Endothelial cell of umbilical vein (primary cell): ENCODE measurements around the gene MAP2K1. TPM values are rescaled to one million over a fixed set of nuclear protein-coding genes. Genes with fewer than 3 reads are reported as not detected.

Source experiments
- BruUV-seq: library from RNA; stranded (reverse); fragments of 400-500 nt; replicated peaks from 2 replicates; lab custom pipeline; 2021; lab: Mats Ljungman, UMichigan
- CTCF ChIA-PET: fragments of 300-600, 350-600 bp; sonication (Branson Sonifier 250); formaldehyde crosslinking; loops from one replicate; lab custom pipeline; 2021; ENCODE audit warnings: antibody characterized with exemption, inconsistent platforms; lab: Charles Lee
- POLR2A ChIA-PET: fragments of 300-600, 350-600 bp; sonication (Branson Sonifier 250); formaldehyde crosslinking; loops from one replicate; lab custom pipeline; 2021; ENCODE audit warnings: antibody characterized with exemption, inconsistent platforms; lab: Charles Lee
- DNase-seq: peaks from one replicate; pipeline ENCODE4 v3.0.0-alpha.2; 2011; ENCODE audit warnings: low read depth, low spot score
- FAIRE-seq: peaks from 2 replicates; lab custom pipeline; 2011; peaks lifted over from hg19 to GRCh38; lab: Jason Lieb, UNC
- H2AFZ ChIP-seq: 2 replicates; pipeline ENCODE4 v1.6.0; 2012; ENCODE audit warnings: low read depth, low read length, control low read depth, inconsistent platforms
- H3K27ac ChIP-seq: 2 replicates; pipeline ENCODE4 v1.5.1; 2011; ENCODE audit warnings: low read depth, mild to moderate bottlenecking, control low read depth, low read length, moderate library complexity; ENCODE audit not compliant: insufficient read depth
- H3K27me3 ChIP-seq, 2 experiments: 2 replicates each; pipeline versions ENCODE4 v1.6.0 to v1.6.1; 2011; ENCODE audit warnings: low read length in 2 of 2, mixed read lengths in 1 of 2; ENCODE audit not compliant: control insufficient read depth in 2 of 2, insufficient read depth in 2 of 2
- H3K36me3 ChIP-seq, 2 experiments: 2 replicates in 1 of 2; 3 replicates in 1 of 2; pipeline ENCODE4 v1.5.1; 2011; ENCODE audit warnings: low read length in 2 of 2, mild to moderate bottlenecking in 1 of 2, moderate library complexity in 1 of 2; ENCODE audit not compliant: control insufficient read depth in 2 of 2, insufficient read depth in 2 of 2; ENCODE audit errors: extremely low read depth in 1 of 2
- H3K4me1 ChIP-seq: 3 replicates; pipeline ENCODE4 v1.5.1; 2011; ENCODE audit warnings: mild to moderate bottlenecking, low read length; ENCODE audit not compliant: control insufficient read depth, insufficient read depth; ENCODE audit errors: extremely low read depth
- H3K4me2 ChIP-seq: 2 replicates; pipeline ENCODE4 v1.6.1; 2011; ENCODE audit warnings: low read length, control low read depth, mixed read lengths; ENCODE audit not compliant: insufficient read depth
- H3K4me3 ChIP-seq, 3 experiments: fragments of 200-600 bp in 1 of 3; sonication (generic), shearing (Covaris generic) in 1 of 3; replicated peaks in 1 of 3; 2 replicates each; pipeline ENCODE4 v1.5.1; 2011 to 2016; ENCODE audit warnings: control low read depth in 3 of 3, low read length in 3 of 3, mild to moderate bottlenecking in 2 of 3, inconsistent platforms in 1 of 3, low read depth in 1 of 3, moderate library complexity in 1 of 3; ENCODE audit not compliant: insufficient read depth in 1 of 3
- H3K79me2 ChIP-seq: 2 replicates; pipeline ENCODE4 v1.6.0; 2012; ENCODE audit warnings: low read length, inconsistent platforms; ENCODE audit not compliant: control insufficient read depth, insufficient read depth
- H3K9ac ChIP-seq: replicated peaks from 2 replicates; pipeline ENCODE3; 2011; ENCODE audit warnings: low read length, control low read depth; ENCODE audit not compliant: insufficient read depth; ENCODE audit errors: extremely low read depth
- H3K9me1 ChIP-seq: replicated peaks from 3 replicates; pipeline ENCODE4 v1.6.0; 2011; ENCODE audit warnings: mild to moderate bottlenecking, low read length; ENCODE audit not compliant: control insufficient read depth, insufficient read depth; ENCODE audit errors: extremely low read depth
- H3K9me3 ChIP-seq: replicated peaks from 2 replicates; pipeline ENCODE4 v1.5.1; 2012; ENCODE audit warnings: low read length, inconsistent platforms; ENCODE audit not compliant: control insufficient read depth, insufficient read depth
- H4K20me1 ChIP-seq: replicated peaks from 2 replicates; pipeline ENCODE3; 2011; ENCODE audit warnings: mild to moderate bottlenecking, low read length; ENCODE audit not compliant: control insufficient read depth, insufficient read depth; ENCODE audit errors: extremely low read depth
- FOS ChIP-seq: IDR thresholded peaks from 2 replicates; pipeline ENCODE4 v1.6.1; 2011; ENCODE audit warnings: mild to moderate bottlenecking, low read length, moderate library complexity, borderline replicate concordance; ENCODE audit not compliant: insufficient read depth
- JUN ChIP-seq: IDR thresholded peaks from 2 replicates; pipeline ENCODE4 v1.6.1; 2011; ENCODE audit warnings: borderline replicate concordance, low read depth; ENCODE audit not compliant: insufficient read length, insufficient read depth
- MYC ChIP-seq: IDR thresholded peaks from one replicate; pipeline ENCODE4 v1.6.1; 2011; ENCODE audit warnings: mild to moderate bottlenecking, low read depth, low read length
- POLR2A ChIP-seq: IDR thresholded peaks from 2 replicates; pipeline ENCODE4 v1.6.1; 2012; ENCODE audit warnings: low read depth, mild to moderate bottlenecking, control low read depth, low read length
- POLR2AphosphoS5 ChIP-seq: IDR thresholded peaks from 2 replicates; pipeline ENCODE4 v1.6.1; 2012; ENCODE audit warnings: low read depth, mild to moderate bottlenecking, control low read depth, low read length, moderate library complexity; ENCODE audit not compliant: insufficient read depth
- dilution Hi-C: fragments of 300-500 bp; cut with MboI; formaldehyde crosslinking; loops from one replicate; pipeline ENCODE4 v1.15.0; 2019; ENCODE audit warnings: low sequenced_read_pairs; ENCODE audit not compliant: extremely low pct_ligation_motif_present
- intact Hi-C: fragments of 100-400 bp; cut with micrococcal nuclease; formaldehyde crosslinking; loops from one replicate; pipeline ENCODE4 v1.10.0; 2022
- polyA plus RNA-seq, 4 experiments: library from polyadenylated mRNA; depleted of rRNA in 3 of 4; stranded (reverse) in 3 of 4; unstranded in 1 of 4; fragments of >200 nt; gene quantifications; 2 replicates each; pipeline versions ENCODE4 v1.2.1 to v1.2.3, GENCODE V29; 2011 to 2012; ENCODE audit warnings: missing spikeins in 1 of 4
- total RNA-seq: library from RNA; stranded (reverse); gene quantifications from 2 replicates; pipeline ENCODE4 v1.2.3, GENCODE V29; 2021
- TF ChIP-seq, protein P1 (sequence below): IDR thresholded peaks from 2 replicates; pipeline ENCODE4 v1.6.1; 2011; ENCODE audit not compliant: insufficient read depth, insufficient read length

MAP2K1 gene
- total and polyA plus RNA-seq, 2 donors (not counting 3 experiments of a cell fraction or from before 2014, with no cell fraction given), result 30.9 to 45.1 TPM

DNA sequence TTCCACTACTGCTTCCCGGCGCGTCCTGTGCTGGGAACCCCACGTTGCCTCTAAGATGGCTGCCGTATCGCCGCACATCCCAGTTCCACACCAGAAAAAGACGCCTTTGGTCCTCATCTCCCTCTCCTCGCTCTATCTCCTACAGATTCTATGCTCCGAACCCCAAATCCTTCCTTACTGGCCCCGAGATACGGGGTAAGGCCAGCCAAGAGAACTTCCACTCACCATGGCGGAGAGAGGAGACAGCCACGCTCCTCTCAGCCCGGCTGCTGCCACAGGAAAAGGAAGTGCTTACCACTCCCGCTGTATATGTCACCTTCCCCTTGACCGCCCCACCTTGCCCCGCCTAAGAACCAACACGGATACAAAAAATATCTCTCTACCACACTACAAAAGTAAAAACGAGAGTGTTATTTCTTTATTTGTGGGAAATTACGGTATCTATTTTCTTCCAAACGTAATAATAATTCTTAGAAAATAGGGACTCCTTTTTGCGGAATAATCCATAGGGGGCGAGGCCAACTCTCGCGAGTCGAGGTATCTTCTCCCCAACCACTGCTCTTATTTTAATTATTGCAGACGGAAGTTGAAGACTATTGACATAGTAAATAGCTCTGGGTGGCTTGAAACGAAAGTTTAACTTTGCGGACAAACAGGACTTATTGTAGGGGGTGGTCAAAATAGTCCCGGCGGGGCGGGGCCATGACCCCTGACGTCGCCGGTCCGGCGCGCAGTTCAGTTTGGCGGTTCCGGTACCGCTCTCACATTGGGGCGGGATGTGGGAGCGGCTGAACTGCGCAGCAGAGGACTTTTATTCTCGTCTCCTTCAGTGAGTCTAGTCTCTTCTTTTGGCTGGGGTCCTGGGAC is 118.1 kb downstream of the MAP2K1 start, which contains the start of the genes RPL4 and ZWILCH:
RPL4 (minus strand) TSS at position 293 of the 867 bp plus-strand sequence; CDS start at position 228, 65 bp downstream.
ZWILCH (plus strand) TSS at position 764 of the 867 bp plus-strand sequence; CDS start at position 777, 13 bp downstream.
- Histone ChIP-seq H3K36me3 (peaks cover 20 to 27% of the 10 kb centered on the region in 2 experiments), H3K4me3 (peak within 1 kb of the TSS; percentile 93 to 98 (median 98)), H2AFZ (peak within 1 kb of the TSS; percentile 84), H3K9me3 (no peaks in the 10 kb centered on the region), H3K4me1 (peaks cover 28% of the 10 kb centered on the region), H3K9ac (peak within 1 kb of the TSS; percentile 98), H3K79me2 (peaks cover 74% of the 10 kb centered on the region), H3K27ac (peak within 1 kb of the TSS; percentile 96), H4K20me1 (no peaks in the 10 kb centered on the region), H3K4me2 (peak within 1 kb of the TSS; percentile 98), H3K27me3 (no peaks in the 10 kb centered on the region), H3K9me1 (no peaks in the 10 kb centered on the region)
- dilution Hi-C loops, result no loop called here
- no TSS peak for BruUV-seq
- intact Hi-C loops, result loop anchor here (2.0 to 5.0 kb wide), 3 partner anchors 62 to 348 kb away; partner anchors contain the start of gene SMAD6
- TF ChIP-seq FOS (no peak), JUN (no peak), POLR2AphosphoS5 (peak; percentile 78), POLR2A (peak; percentile 79), MYC (peak; percentile 72)
- TF ChIP-seq, protein P1, sequence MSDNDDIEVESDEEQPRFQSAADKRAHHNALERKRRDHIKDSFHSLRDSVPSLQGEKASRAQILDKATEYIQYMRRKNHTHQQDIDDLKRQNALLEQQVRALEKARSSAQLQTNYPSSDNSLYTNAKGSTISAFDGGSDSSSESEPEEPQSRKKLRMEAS, result peak; percentile 21
- CTCF ChIA-PET, result interaction anchor here (2.0 kb wide), 1 partner anchor 11 kb away, joined by 5 read pairs; no protein-coding TSS in a partner anchor
- peak; percentile 79 for FAIRE-seq
- POLR2A ChIA-PET, result interaction anchor here (1.2 kb wide), 1 partner anchor 610 kb away, joined by 3 read pairs; no protein-coding TSS in a partner anchor
- peak; percentile 86 for DNase-seq
